Myometrial cell (primary cell): ENCODE data around the gene UCN3. TPM values are rescaled to one million over a fixed set of nuclear protein-coding genes. Genes with fewer than 3 reads are reported as not detected.

Experiments
- total RNA-seq: library from RNA; depleted of rRNA; stranded (reverse); fragments of >200 nt; gene quantifications from 2 replicates; pipeline ENCODE4 v1.2.3, GENCODE V29; 2015

Gene UCN3
- not detected in 2 replicates for total RNA-seq

GRCh38 chr10:5364890-5365338 is at the start of gene UCN3:
UCN3 (plus strand) TSS chr10:5364966; CDS start chr10:5373721, 8,755 bp downstream.

GRCh38 chr10:5404208-5405041 is 39.7 kb downstream of the UCN3 start, which contains the start of gene TUBAL3:
TUBAL3 (minus strand) TSS chr10:5404828; CDS start chr10:5404792, 36 bp downstream.

GRCh38 chr10:5412277-5412941 is 47.6 kb downstream of the UCN3 start, which contains the start of gene NET1:
NET1 (plus strand) TSS chr10:5412557; CDS start chr10:5412693, 136 bp downstream.

Other genes with a start within 250 kb of the UCN3 start
- gene AKR1C8, start 179.8 kb upstream of the UCN3 start, total RNA-seq, result not detected in 2 replicates
- not detected in 2 replicates for gene AKR1C4, start 168.1 kb upstream of the UCN3 start, total RNA-seq
- not detected in 2 replicates for gene TUBAL3, start 39.9 kb downstream of the UCN3 start, total RNA-seq
- 28.5 and 39.7 TPM in 2 replicates for gene NET1, start 47.6 kb downstream of the UCN3 start, total RNA-seq
- gene CALML5, start 134.6 kb downstream of the UCN3 start, total RNA-seq, result not detected in 2 replicates
- not detected in 2 replicates for gene CALML3, start 160.0 kb downstream of the UCN3 start, total RNA-seq